Umbilical cord (tissue), 2 donors: ENCODE measurements around the gene RACK1. TPM values are rescaled to one million over a fixed set of nuclear protein-coding genes. Genes with fewer than 3 reads are reported as not detected.
A peak's percentile ranks its signal among the peaks of the same experiment; 100 is the strongest.

ENCODE experiments used
- DNase-seq: peaks from one replicate; pipeline ENCODE4 v3.0.0-alpha.2; 2015; ENCODE audit warnings: low spot score
- total RNA-seq: library from RNA; depleted of rRNA; stranded (reverse); fragments of >200 nt; gene quantifications from one replicate; pipeline ENCODE4 v1.2.3, GENCODE V29; 2014; ENCODE audit warnings: low replicate concordance; ENCODE audit not compliant: insufficient read depth

Gene RACK1
- total RNA-seq, 1 donor from 2014 or later, result 2,337 TPM

GRCh38 chr5:181233801-181234454 is 9.8 kb downstream of the RACK1 start:
- DNase-seq, result no peak

- DNase-seq, result no peak
Measured at GRCh38 chr5:181233088-181233800, 10.5 kb downstream of the RACK1 start.

- DNase-seq, result no peak
Measured at GRCh38 chr5:181232593-181232992, 11.1 kb downstream of the RACK1 start.

GRCh38 chr5:181231432-181231831 is 12.3 kb downstream of the RACK1 start:
- no peak for DNase-seq

- no peak for DNase-seq
Measured at GRCh38 chr5:181230551-181230950, 13.2 kb downstream of the RACK1 start.

GRCh38 chr5:181229996-181230395 is 13.7 kb downstream of the RACK1 start:
- DNase-seq, result no peak

- no peak for DNase-seq
Measured at GRCh38 chr5:181224390-181225229, 19.1 kb downstream of the RACK1 start.

- DNase-seq, result peak; percentile 58
Measured at GRCh38 chr5:181223729-181224389, 19.8 kb downstream of the RACK1 start.

GRCh38 chr5:181223058-181223728 is 20.5 kb downstream of the RACK1 start, which contains the start of gene TRIM41:
Gene TRIM41 (plus strand): TSS chr5:181223281. CDS start chr5:181224000, 719 bp downstream.
- DNase-seq, result peak; percentile 99

GRCh38 chr5:181222630-181223057 is 21.1 kb downstream of the RACK1 start:
- DNase-seq, result no peak

GRCh38 chr5:181221792-181222629 is 21.7 kb downstream of the RACK1 start:
- peak; percentile 97 for DNase-seq

- no peak for DNase-seq
Measured at GRCh38 chr5:181221105-181221791, 22.5 kb downstream of the RACK1 start.

- no peak for DNase-seq
Measured at GRCh38 chr5:181220178-181220515, 23.6 kb downstream of the RACK1 start.

GRCh38 chr5:181219262-181220177 is 24.2 kb downstream of the RACK1 start:
- DNase-seq, result no peak

- no peak for DNase-seq
Measured at GRCh38 chr5:181218795-181219124, 24.9 kb downstream of the RACK1 start.

GRCh38 chr5:181217803-181218062 is 26.0 kb downstream of the RACK1 start:
- no peak for DNase-seq

GRCh38 chr5:181217111-181217802 is 26.4 kb downstream of the RACK1 start:
- peak; percentile 65 for DNase-seq
